NOMO-1 treated with dmso at 0.1 percent for 144 hours (cell line): ENCODE results near the gene CMTM6.
A peak's percentile ranks its signal among the peaks of the same experiment; 100 is the strongest.
"Not testable (repeated sequence)": the region's sequence is repeated elsewhere in the genome, so short reads cannot be mapped to it uniquely, and the experiment has no call there.

ENCODE experiments used
- DNase-seq: peaks from one replicate; lab custom pipeline; 2025; ENCODE audit not compliant: unreplicated experiment; lab: John Stamatoyannopoulos, UW

Gene CMTM6

GRCh38 chr3:32448686-32449474 lies 53.8 kb downstream of the CMTM6 start:
- no peak for DNase-seq

- no peak for DNase-seq
Observed at GRCh38 chr3:32447865-32448400, 54.7 kb downstream of the CMTM6 start.

- DNase-seq = no peak
Observed at GRCh38 chr3:32443478-32443877, 59.2 kb downstream of the CMTM6 start.

GRCh38 chr3:32442766-32443165 lies 59.9 kb downstream of the CMTM6 start:
- no peak for DNase-seq

GRCh38 chr3:32440611-32441350 lies 61.9 kb downstream of the CMTM6 start:
- DNase-seq = no peak

- DNase-seq = not testable (repeated sequence)
Observed at GRCh38 chr3:32439421-32439820, 63.2 kb downstream of the CMTM6 start.

GRCh38 chr3:32438596-32439344 lies 63.9 kb downstream of the CMTM6 start:
- no peak for DNase-seq

- no peak for DNase-seq
Observed at GRCh38 chr3:32437896-32438295, 64.8 kb downstream of the CMTM6 start.

GRCh38 chr3:32436816-32437189 lies 65.8 kb downstream of the CMTM6 start:
- DNase-seq = no peak

GRCh38 chr3:32435911-32436815 lies 66.5 kb downstream of the CMTM6 start:
- DNase-seq = no peak

GRCh38 chr3:32434206-32434605 lies 68.4 kb downstream of the CMTM6 start:
- no peak for DNase-seq

- peak; percentile 58 for DNase-seq
Observed at GRCh38 chr3:32432711-32433530, 69.7 kb downstream of the CMTM6 start.

- DNase-seq = no peak
Observed at GRCh38 chr3:32432045-32432710, 70.5 kb downstream of the CMTM6 start.

- no peak for DNase-seq
Observed at GRCh38 chr3:32431481-32431880, 71.2 kb downstream of the CMTM6 start.
